Hematopoietic multipotent progenitor cell (in vitro differentiated cells): ENCODE results near the gene TMEM164. TPM values are rescaled to one million over a fixed set of nuclear protein-coding genes. Genes with fewer than 3 reads are reported as not detected.

Experiments used
- DNase-seq, 3 donors: peaks; one replicate each; pipeline ENCODE4 v3.0.0-alpha.2; 2011 to 2015; ENCODE audit warnings: low read depth in 2 of 3, low spot score in 2 of 3
- total RNA-seq: library from RNA; depleted of rRNA; stranded (reverse); fragments of >200 nt; gene quantifications from one replicate; pipeline ENCODE4 v1.2.3, GENCODE V29; 2012

The TMEM164 gene
- total RNA-seq, 1 donor, result 33.1 TPM

DNA sequence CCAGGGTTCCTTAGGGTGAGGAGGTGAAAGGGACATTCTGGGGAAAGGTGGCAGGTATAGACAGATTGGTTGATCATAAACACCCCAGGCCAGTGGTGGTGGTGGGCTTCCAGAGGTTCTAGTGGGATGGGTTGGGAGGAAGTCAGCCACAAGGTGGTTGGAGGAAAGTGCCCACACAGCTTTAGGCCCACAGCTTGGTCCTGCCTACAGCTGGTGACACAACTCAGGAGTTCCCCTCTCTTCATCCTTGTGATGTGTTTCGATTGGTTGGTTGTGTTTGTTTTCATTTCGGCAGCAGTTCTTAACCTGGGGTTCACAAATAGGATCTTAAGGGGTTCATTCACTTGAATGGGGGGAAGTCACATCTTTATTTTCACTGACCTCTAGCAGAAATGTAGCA, 157.0 kb downstream of the TMEM164 start:
- no peak for DNase-seq

DNA sequence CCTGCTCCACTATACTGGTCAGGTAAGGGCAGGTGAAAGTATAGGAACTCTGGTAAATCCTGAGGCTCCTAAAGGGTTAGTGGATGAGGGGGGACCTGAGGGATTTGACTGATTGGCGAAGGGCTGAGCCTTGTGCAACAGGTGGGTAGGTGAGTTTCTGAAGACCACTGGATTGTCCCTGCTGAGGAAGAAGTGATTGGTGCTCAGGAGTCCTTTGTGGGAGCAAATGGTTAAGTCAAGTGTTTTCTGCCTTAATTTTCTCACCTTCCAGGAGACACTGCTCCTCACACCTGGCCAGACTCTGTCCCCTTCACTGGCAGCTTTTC, 158.4 kb downstream of the TMEM164 start:
- DNase-seq, result no peak

DNA sequence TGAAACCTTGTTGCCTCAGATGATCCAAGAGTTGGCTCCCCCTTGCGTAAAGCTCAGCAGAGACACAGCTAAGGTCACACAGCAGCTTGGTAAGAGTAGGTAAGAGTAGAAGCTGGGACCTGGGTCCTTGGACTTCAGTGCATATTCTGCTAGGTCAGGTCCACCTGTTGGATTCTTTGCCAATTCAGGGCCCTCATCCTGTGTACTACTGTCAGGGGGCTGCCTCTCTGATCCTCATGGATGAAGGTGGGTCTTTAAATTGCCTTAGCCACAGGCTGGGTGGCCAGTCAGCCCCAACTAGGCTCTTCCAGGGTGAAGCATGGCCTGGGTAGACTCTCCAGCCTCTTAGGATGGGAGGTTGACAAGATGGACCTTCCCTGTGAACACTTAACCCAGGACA, 159.2 kb downstream of the TMEM164 start:
- DNase-seq, result no peak

DNA sequence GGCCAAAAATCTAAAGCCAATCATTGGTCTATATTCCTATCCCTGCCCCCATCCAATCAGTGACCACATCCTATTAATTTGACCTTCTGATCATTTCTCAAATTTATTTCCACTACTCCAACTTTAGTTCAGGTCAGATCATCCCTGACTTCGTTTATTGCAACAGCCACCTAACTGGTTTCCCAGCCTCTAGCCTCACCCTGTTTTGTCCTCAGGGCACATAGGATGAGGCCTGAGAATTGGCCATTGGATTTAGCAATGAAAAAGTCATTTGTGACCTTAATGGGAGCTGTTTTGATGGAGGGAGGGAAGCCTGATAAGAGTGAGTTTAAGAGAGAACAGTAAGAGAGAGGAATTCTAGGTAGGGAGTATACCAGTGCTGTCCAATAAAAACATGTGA, 160.0 kb downstream of the TMEM164 start:
- DNase-seq, result no peak

DNA sequence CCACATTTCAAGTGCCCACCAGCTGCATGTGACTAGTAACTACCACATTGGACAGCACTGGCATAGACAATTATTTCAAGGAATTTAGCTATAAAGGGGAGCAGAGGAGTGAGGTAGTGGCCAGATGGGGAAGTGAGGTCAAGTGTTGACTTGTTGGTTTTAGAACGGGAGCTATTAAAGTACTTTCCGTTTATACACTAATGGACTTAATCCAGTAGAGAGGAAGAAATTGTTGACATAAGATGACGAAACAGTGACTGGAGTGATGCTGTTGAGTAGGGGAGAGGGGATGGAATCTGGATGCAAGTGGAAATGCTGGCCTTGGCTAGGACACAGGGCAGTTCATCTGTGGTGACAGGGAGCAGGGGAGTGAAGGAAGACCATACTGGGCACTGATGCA, 160.6 kb downstream of the TMEM164 start:
- no peak for DNase-seq

DNA sequence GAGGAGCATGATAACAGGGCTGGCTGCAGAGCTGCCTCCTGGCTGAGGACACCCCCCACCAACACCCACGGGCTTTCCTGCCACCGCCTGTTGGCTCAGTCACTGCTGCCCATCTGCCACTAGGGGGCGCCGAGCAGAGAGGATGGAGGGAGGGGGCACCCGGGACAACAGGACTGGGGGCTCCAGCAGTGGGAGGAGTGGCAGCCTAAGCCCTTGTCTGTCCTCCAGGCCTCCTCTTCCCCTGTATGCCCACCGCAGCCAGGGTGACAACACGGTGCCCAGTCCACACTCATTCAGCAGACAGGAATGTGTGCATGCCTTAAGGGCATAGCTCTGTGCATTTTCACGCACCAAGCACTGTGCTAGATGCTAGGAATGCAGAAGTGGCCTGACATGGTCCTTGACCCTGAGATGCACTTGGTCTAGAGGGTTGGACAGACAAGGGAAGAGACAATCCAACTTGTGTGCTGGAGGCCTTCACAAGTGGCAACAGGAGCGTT, 165.1 kb downstream of the TMEM164 start:
- peak; percentile 25 to 49 (median 32) for DNase-seq

DNA sequence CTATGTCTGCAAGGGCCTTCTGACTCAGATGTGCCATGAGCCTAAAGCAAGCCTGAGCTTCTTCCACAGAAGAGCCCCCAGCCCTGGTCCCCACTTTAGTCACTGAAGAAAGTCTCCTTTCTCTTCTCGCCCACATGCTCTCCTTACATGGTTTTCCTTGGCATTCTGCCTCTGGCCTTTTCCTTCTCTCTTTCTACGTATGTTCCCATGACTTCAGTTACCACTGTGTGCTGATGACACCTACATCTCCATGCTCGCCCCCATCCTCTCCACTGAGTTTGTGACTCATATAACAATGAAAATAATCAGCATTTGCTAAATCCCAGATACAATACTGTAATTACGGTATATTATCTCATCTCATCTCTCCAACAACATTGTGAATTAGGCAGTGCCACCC, 165.7 kb downstream of the TMEM164 start:
- no peak for DNase-seq

DNA sequence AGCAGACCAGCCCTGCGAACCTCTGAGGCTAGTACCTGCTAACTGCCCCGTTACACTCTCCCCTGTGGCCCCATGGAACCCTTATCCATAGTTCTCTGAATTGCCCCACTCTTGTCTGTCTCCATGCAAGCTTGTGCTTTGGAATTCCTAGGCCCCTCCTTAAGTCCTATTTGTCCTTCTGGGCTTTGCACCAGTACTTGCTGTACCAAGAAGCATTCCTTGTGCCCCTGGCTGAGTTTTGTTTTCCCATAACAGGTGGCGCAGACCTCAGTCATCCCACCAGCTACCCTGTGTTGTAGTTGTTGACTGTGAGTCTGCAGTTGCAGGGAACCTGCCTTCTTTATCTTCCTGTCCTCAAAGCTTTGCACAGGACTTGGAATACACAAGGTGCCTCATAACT, 167.1 kb downstream of the TMEM164 start:
- no peak for DNase-seq

DNA sequence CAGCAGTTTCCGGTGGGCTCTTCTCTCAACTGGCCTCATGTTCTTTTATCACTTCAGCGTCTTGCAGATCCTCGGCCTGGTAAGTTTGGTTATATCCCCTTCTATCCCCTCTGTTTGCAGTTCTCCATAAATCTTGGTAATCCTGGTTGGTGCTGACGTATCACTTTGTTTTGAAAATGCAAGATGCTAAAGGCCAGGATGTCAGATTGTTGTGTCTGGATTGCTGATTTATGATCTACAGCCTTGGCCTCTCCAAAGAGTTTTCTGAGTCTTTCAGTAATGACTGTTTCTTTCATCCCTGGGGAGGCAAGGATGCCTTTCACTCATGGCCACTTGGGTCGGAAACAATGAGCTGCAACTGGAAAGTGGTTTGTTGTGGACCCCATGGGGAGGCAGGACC, 168.5 kb downstream of the TMEM164 start:
- no peak for DNase-seq

DNA sequence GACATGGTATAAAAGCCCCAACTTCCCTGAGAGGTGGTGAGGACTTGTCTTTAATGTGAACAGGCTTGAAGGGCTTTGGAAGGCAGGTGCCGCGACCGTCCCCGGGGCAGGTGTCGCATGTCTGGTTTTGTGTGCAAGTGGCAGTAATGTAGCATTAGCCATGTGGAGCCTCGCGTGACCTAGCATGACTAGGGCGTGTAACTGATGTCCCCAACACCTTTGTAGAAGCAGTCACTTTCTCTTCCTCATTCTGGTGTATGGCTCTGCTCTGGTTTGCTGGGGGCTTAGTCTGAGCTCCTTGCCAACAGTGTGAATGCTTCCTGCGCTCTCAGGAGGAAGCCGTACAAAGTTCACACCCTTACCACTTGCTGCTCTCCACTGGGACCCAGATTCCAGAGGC, 169.3 kb downstream of the TMEM164 start:
- DNase-seq, result no peak

DNA sequence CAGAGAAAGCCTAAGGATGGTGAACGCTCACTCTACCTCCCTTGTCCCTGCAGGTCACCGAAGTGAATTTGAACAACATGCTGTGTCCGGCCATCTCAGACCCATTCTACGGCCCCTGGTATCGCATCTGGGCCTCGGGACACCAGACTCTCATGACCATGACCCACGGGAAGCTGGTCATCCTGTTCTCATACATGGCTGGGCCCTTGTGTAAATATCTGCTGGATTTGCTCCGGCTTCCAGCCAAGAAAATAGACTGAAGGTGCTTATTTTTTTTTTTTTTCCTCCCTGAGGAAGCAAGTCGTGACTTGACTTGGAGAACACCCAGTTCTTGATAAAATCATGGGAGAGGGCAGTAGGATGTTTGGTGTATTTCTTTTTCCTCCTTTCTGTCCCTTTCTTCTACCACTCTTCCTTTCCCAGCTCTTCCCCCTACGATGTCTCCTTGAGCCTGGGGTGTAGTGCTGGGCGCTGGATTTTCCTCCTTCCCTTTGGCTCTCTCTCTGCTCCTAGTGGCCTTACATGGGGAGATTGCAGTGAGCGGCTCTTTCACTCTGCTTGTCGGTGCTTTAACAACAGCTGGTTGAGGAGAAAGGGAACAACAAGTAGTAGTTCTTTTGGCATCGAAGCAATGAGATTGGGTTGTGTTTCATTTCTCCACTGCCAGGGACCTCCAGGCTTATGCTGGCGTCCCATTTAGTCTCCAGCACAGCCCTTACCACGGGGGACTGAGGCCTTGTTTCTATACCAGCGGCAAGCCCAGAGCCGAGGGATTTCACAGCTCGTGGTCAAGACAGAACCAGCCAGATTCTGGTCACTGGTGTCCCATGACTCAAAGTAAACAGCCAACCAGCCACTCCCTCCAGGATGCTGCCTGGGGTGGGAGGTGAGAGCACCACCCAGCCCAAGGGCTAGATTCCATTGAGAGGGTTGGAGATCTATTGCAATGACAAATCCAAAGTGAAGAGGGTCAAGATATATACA, 170.6 kb downstream of the TMEM164 start:
- DNase-seq, result no peak

DNA sequence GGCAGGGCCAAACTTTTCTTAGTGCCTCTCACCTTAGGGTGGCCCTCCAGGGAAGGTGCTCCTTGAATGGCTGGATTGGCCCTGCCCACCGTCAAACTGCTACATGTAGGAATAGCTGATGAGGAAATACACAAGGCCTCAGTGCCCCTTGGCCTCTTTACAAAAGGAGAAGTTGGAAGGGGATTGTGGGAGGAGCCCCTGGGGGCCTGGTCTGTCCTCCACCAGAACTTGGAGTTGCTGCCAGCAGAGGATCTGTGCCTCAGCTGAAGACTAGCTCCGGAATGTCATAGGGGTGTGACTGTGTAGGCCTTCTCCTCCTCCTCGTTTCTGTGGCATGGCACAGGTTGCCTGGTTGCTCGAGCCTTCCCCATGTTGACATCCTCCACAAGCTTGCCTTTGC, 172.2 kb downstream of the TMEM164 start:
- no peak for DNase-seq

DNA sequence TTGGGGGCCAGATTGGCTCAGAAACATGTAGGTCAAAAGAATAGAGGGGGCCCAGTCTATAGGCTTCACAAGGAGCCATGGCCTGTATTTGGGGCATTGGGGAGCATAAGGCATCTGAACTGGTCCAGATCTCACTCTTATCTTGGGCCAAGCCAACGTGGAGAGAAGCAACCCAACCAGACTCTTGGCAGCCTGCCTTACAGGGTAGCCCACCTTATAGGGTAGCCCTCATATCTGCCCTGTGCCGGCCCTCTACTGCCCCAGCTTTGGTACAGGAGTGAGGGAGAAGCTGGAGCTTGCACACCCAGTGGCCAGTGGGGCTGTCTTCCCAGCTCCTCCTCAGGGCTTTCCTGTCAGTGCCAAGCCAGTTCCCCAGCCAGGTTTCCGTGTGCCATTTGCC, 172.8 kb downstream of the TMEM164 start:
- no peak for DNase-seq

DNA sequence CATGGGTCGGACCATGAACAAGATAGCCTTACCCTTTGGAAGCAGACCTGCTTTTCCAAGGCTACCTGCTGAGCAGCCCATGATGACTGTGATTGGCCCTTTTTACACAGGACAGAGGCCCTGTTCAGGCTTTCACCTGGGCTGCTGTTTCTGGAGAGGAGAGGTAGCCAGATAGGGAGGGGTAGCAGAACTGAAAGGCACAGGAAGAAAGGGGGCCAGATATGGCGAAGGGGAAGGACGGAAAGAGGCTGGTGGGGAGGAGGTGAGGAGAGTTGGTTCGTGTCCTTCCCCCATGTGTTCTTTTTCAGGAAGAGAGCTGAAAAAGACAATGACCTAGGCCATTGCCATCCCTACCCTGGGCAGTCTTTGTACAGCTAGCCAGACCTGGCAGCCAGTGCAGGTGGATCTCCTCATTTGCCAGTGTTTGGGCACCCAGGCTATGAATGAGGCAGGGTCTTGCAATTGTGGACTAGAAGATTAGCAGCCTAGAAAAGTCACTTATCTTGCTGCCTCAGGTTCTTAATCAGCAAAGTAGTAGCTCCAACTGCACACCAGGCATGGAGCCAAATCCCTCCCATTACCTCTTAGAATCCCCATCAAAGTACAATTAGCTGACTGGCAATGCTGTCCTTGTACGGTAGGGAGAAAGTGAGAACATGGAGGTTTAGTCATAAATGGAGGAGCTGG, 175.4 kb downstream of the TMEM164 start:
- no peak for DNase-seq

DNA sequence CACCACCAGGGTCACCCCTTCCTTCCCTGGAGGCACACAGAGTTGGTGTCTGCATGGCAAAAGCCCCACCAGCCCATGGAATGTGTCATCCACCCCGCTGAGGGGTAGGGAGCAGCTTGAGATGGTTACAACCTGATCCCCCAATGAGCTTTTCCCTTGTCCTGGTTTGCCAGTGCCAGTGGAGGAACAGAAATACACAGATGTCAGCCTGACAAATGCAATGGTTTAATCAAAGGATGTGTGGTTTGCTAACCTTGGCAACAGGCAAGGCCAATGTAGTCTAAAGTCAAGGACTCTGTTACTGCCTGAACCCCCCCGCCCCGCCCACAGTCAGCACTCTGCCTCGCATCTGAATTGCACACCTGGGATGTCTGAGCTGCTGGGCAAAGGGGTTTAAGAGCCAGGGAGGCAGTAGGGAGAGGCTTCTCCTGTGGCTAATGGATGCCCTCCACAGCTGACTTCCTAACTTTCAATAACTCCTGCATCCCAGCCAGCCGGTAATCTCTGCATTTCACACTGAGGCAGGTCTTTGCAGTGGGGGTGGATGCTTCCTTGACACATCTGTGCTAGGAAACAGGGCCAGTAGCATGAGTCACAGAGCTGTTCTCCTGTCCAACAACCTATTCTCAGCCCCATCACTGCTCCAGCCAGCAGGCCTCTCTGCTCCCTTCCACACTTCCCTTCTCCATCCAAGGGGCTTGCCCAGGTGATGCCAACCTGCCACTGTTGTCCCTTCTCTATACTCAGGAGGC, 177.4 kb downstream of the TMEM164 start:
- DNase-seq, result no peak

DNA sequence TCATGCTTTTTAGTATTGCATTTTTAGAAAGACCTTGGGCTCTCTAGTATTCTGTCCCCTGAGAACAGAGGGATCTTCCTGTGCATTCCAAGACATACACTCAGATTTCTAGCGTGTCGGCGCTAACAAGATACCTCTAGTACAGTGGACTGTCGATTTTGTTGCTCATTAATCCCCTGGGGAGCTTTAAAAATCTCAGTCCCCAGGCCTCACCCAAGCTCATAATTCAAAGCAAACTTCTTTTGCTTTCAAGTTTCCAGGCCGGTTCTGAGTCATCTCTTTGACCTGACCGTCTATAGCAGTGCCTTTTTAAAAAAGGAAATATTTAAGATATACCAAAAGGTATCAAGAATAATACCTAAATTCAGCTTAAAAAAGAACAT, 178.0 kb downstream of the TMEM164 start:
- no peak for DNase-seq

DNA sequence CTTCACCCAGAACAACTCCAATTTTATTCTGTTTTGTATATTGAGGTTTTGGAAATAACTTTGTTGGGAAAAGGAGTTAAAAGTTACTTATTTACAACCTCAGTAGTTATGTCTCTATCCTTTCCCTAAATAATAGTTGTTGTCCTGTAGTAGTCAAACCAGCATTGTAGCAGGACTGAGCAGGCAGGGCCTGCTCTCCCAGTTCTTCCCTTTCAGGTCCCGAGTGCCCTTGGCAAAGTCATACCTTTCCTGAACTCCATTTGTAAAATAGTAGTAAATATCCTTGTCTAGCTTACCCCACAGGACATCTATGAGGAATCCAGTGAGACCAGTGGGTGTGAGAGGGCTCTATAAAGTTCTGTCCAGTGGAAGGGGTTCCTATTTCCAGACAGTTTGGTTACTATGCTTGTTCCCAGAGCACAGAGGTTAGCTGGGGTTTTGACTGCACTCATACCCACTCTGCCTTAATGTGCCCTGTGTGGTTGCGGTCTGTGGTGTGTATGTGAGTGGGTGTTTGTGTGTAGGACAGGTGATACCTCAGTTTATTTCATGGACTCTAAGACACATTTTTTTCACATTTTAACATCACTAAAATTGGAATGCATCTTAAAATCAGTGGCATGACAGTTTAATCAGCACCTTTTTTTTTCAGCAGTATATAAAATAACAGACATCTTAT, 178.7 kb downstream of the TMEM164 start:
- DNase-seq, result no peak

DNA sequence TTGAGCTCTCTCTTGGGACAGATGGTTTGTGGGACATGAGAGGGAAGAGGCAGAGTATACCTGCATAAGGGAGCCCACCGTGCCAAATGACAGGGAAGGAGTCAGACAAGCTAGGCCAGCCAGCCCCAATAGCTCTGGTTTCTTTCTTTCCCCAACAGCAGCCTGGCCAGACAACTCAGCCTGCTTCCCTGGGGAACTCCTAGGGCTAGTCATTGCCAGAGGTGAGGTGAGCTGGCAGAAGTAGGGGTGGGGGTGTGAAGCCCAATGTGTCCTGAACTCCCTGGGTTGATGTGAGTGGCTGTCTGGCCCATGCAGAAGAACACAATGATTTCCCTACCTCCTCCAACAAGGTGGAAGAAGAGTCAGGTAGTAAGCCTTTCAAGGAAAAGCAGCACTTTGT, 179.4 kb downstream of the TMEM164 start:
- no peak for DNase-seq

DNA sequence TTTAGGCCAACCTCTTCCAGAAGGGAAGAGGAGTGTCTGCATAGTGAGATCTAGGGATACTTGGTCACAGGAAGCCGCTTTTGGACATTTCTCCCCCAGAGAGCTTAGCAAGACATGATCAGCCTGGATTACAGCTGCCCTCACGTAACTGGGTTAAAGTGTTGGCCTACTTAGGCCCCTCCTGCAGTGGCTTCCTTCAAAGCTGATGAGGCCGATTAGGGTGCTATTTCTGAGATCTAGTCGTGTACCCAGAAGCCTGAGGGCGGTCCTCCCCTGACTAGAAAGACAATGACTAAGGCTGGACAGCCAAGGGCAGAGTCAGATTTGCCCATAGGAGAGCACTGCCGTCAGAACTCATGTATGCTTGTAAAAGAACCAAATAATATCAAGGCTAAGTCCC, 180.0 kb downstream of the TMEM164 start:
- DNase-seq, result no peak

DNA sequence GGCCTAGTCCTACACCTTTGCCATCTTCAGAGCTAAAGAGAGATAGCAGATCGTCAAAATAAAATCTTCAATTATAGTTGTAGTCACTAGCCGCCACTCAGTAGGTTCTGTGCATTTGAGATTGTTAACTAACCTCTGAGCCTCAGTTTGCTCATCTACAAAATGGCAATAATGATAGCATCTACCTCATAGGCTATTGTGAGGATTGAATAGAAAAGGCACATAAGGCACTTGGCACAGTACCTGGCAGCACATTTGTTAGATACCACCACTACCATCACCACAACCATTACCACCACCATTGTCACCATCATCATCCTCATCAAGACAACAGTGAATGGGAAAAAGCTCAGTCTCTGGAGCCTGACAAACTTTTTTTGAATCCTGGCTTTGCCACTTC, 180.4 kb downstream of the TMEM164 start:
- no peak for DNase-seq
